ENCODE results near the gene CERS6.

Gene CERS6

GRCh38 chr2:168529054-168529833, 73.2 kb downstream of the CERS6 start:
- no peaks in the 10 kb centered on the region for H3K27me3 ChIP-seq (ENCODE audit: control insufficient read depth, insufficient read depth, low read length)
- no peak for TF ChIP-seq CTCF (IDR thresholded peaks at IDR 0.05)
- peaks cover 11% of the 10 kb centered on the region for H3K4me1 ChIP-seq
- no peaks in the 10 kb centered on the region for H3K9me3 ChIP-seq (ENCODE audit: control insufficient read depth, low read length)
- peaks cover 6% of the 10 kb centered on the region for H3K79me2 ChIP-seq
- no peak overlapping the region for H3K9ac ChIP-seq
- H3K27ac ChIP-seq: no peak overlapping the region
- H3K4me3 ChIP-seq (ENCODE audit: low read depth, low read length): no peak overlapping the region
- no peaks in the 10 kb centered on the region for H3K36me3 ChIP-seq (ENCODE audit: control insufficient read depth, insufficient read depth, low read length)
- peak overlapping the region; percentile 47 for H2AFZ ChIP-seq
- H3K4me2 ChIP-seq (ENCODE audit: low read length): no peak overlapping the region

GRCh38 chr2:168529900-168530561, 74.0 kb downstream of the CERS6 start:
- Histone ChIP-seq H3K9ac (no peak overlapping the region), H2AFZ (peak overlapping the region; percentile 47), H3K4me2 (ENCODE audit: low read length) (no peak overlapping the region), H3K79me2 (peaks cover 10% of the 10 kb centered on the region), H3K4me3 (ENCODE audit: low read depth, low read length) (no peak overlapping the region), H3K27ac (no peak overlapping the region), H3K36me3 (ENCODE audit: control insufficient read depth, insufficient read depth, low read length) (no peaks in the 10 kb centered on the region), H3K9me3 (ENCODE audit: control insufficient read depth, low read length) (no peaks in the 10 kb centered on the region), H3K4me1 (peaks cover 10% of the 10 kb centered on the region), H3K27me3 (ENCODE audit: control insufficient read depth, insufficient read depth, low read length) (no peaks in the 10 kb centered on the region)
- no peak for TF ChIP-seq CTCF (IDR thresholded peaks at IDR 0.05)

GRCh38 chr2:168530982-168531622, 75.0 kb downstream of the CERS6 start:
- Histone ChIP-seq H3K4me1 (peaks cover 10% of the 10 kb centered on the region), H3K36me3 (ENCODE audit: control insufficient read depth, insufficient read depth, low read length) (no peaks in the 10 kb centered on the region), H3K9ac (no peak overlapping the region), H3K27ac (no peak overlapping the region), H3K4me2 (ENCODE audit: low read length) (no peak overlapping the region), H2AFZ (no peak overlapping the region), H3K4me3 (ENCODE audit: low read depth, low read length) (no peak overlapping the region), H3K79me2 (peaks cover 13% of the 10 kb centered on the region), H3K9me3 (ENCODE audit: control insufficient read depth, low read length) (no peaks in the 10 kb centered on the region), H3K27me3 (ENCODE audit: control insufficient read depth, insufficient read depth, low read length) (no peaks in the 10 kb centered on the region)
- TF ChIP-seq CTCF (IDR thresholded peaks at IDR 0.05): no peak

- Histone ChIP-seq H3K36me3 (ENCODE audit: control insufficient read depth, insufficient read depth, low read length) (no peaks in the 10 kb centered on the region), H3K9ac (no peak overlapping the region), H3K4me1 (peaks cover 1% of the 10 kb centered on the region), H3K9me3 (ENCODE audit: control insufficient read depth, low read length) (no peaks in the 10 kb centered on the region), H3K27ac (no peak overlapping the region), H2AFZ (no peak overlapping the region), H3K79me2 (peaks cover 10% of the 10 kb centered on the region), H3K27me3 (ENCODE audit: control insufficient read depth, insufficient read depth, low read length) (no peaks in the 10 kb centered on the region), H3K4me2 (ENCODE audit: low read length) (no peak overlapping the region), H3K4me3 (ENCODE audit: low read depth, low read length) (no peak overlapping the region)
- no peak for TF ChIP-seq CTCF (IDR thresholded peaks at IDR 0.05)
Measured at GRCh38 chr2:168534926-168535325, 78.9 kb downstream of the CERS6 start.

Measured in parathyroid adenoma (tissue), 2 donors.